BE2C (cell line): Measurements from ENCODE around the gene CERT1.

Source experiments
- DNase-seq: peaks from one replicate; pipeline ENCODE4 v3.0.0-alpha.2; 2020
- H3K27me3 ChIP-seq: fragments of 250-450 bp; sonication (Bioruptor Pico); 2 replicates; pipeline ENCODE4 v1.5.1; 2020; ENCODE audit warnings: mild to moderate bottlenecking
- H3K36me3 ChIP-seq: fragments of 250-450 bp; sonication (Bioruptor Pico); 2 replicates; pipeline ENCODE4 v1.5.1; 2020; ENCODE audit warnings: mild to moderate bottlenecking
- H3K4me1 ChIP-seq: fragments of 250-450 bp; sonication (Bioruptor Pico); 2 replicates; pipeline ENCODE4 v1.5.1; 2020
- H3K4me3 ChIP-seq: 2 replicates; pipeline ENCODE4 v1.5.1; 2011; ENCODE audit warnings: low read depth, low read length
- H3K9me3 ChIP-seq: fragments of 250-450 bp; sonication (Bioruptor Pico); 2 replicates; pipeline ENCODE4 v1.5.1; 2020
- CTCF ChIP-seq: IDR thresholded peaks from 2 replicates; pipeline ENCODE4 v1.5.1; 2012; ENCODE audit warnings: mild to moderate bottlenecking, low read depth, low read length

CERT1 gene

GRCh38 chr5:75366787-75367186, 144.6 kb downstream of the CERT1 start:
- no peak overlapping the region for H3K4me3 ChIP-seq
- peaks cover 4% of the 10 kb centered on the region for H3K4me1 ChIP-seq
- no peak for TF ChIP-seq CTCF
- peaks cover 16% of the 10 kb centered on the region for H3K36me3 ChIP-seq
- no peak for DNase-seq
- no peaks in the 10 kb centered on the region for H3K27me3 ChIP-seq
- H3K9me3 ChIP-seq: no peaks in the 10 kb centered on the region

- H3K4me3 ChIP-seq: no peak overlapping the region
- H3K27me3 ChIP-seq: no peaks in the 10 kb centered on the region
- DNase-seq: no peak
- H3K36me3 ChIP-seq: peaks cover 26% of the 10 kb centered on the region
- no peak for TF ChIP-seq CTCF
- no peaks in the 10 kb centered on the region for H3K9me3 ChIP-seq
- H3K4me1 ChIP-seq: peaks cover 4% of the 10 kb centered on the region
Measured at GRCh38 chr5:75365740-75366139, 145.7 kb downstream of the CERT1 start.

- Histone ChIP-seq H3K36me3 (peaks cover 36% of the 10 kb centered on the region), H3K4me1 (peaks cover 4% of the 10 kb centered on the region), H3K27me3 (no peaks in the 10 kb centered on the region), H3K4me3 (no peak overlapping the region), H3K9me3 (no peaks in the 10 kb centered on the region)
- no peak for TF ChIP-seq CTCF
- no peak for DNase-seq
Measured at GRCh38 chr5:75364571-75365280, 146.7 kb downstream of the CERT1 start.

GRCh38 chr5:75363726-75364495, 147.5 kb downstream of the CERT1 start:
- H3K4me3 ChIP-seq: no peak overlapping the region
- H3K4me1 ChIP-seq: peaks cover 4% of the 10 kb centered on the region
- no peaks in the 10 kb centered on the region for H3K27me3 ChIP-seq
- no peak for DNase-seq
- peaks cover 44% of the 10 kb centered on the region for H3K36me3 ChIP-seq
- TF ChIP-seq CTCF: no peak
- no peaks in the 10 kb centered on the region for H3K9me3 ChIP-seq

- DNase-seq: no peak
- no peaks in the 10 kb centered on the region for H3K27me3 ChIP-seq
- H3K36me3 ChIP-seq: peaks cover 52% of the 10 kb centered on the region
- H3K4me1 ChIP-seq: peaks cover 4% of the 10 kb centered on the region
- H3K4me3 ChIP-seq: no peak overlapping the region
- no peak for TF ChIP-seq CTCF
- no peaks in the 10 kb centered on the region for H3K9me3 ChIP-seq
Measured at GRCh38 chr5:75363111-75363510, 148.3 kb downstream of the CERT1 start.

GRCh38 chr5:75362474-75362975, 148.9 kb downstream of the CERT1 start:
- Histone ChIP-seq H3K27me3 (no peaks in the 10 kb centered on the region), H3K4me1 (peaks cover 4% of the 10 kb centered on the region), H3K9me3 (no peaks in the 10 kb centered on the region), H3K36me3 (peaks cover 58% of the 10 kb centered on the region), H3K4me3 (no peak overlapping the region)
- no peak for TF ChIP-seq CTCF
- DNase-seq: no peak
